Smooth muscle cell (in vitro differentiated cells): ENCODE data around the gene SNAI3. TPM values are rescaled to one million over a fixed set of nuclear protein-coding genes. Genes with fewer than 3 reads are reported as not detected.

ENCODE experiments used
- DNase-seq: peaks from one replicate; lab custom pipeline; 2025; ENCODE audit not compliant: unreplicated experiment; lab: John Stamatoyannopoulos, UW
- H2AFZ ChIP-seq: fragments of 200-600 bp; sonication (generic); 2 replicates; pipeline ENCODE4 v1.6.0; 2016; ENCODE audit warnings: antibody characterized with exemption, low read depth, mild to moderate bottlenecking
- H3F3A ChIP-seq: fragments of 200-600 bp; sonication (generic); 2 replicates; pipeline ENCODE4 v1.6.0; 2017; ENCODE audit warnings: antibody characterized with exemption, low read depth
- H3K27ac ChIP-seq: fragments of 200-600 bp; sonication (generic); 2 replicates; pipeline ENCODE4 v1.5.1; 2016; ENCODE audit warnings: low read depth, mild to moderate bottlenecking
- H3K27me3 ChIP-seq: fragments of 200-600 bp; sonication (generic); 2 replicates; pipeline ENCODE4 v1.6.1; 2016; ENCODE audit warnings: low read depth, mild to moderate bottlenecking
- H3K36me3 ChIP-seq: fragments of 200-600 bp; sonication (generic); 2 replicates; pipeline ENCODE4 v1.5.1; 2016; ENCODE audit warnings: low read depth
- H3K4me1 ChIP-seq: fragments of 200-600 bp; sonication (generic); 2 replicates; pipeline ENCODE4 v1.5.1; 2016; ENCODE audit warnings: low read depth
- H3K4me2 ChIP-seq: fragments of 200-600 bp; sonication (generic); 2 replicates; pipeline ENCODE4 v1.6.0; 2016; ENCODE audit warnings: mild to moderate bottlenecking
- H3K4me3 ChIP-seq: fragments of 200-600 bp; sonication (generic); 2 replicates; pipeline ENCODE4 v1.5.1; 2016; ENCODE audit warnings: mild to moderate bottlenecking
- H3K79me2 ChIP-seq: fragments of 200-600 bp; sonication (generic); 2 replicates; pipeline ENCODE4 v1.6.0; 2016; ENCODE audit warnings: low read depth, mild to moderate bottlenecking
- H3K9ac ChIP-seq: fragments of 200-600 bp; sonication (generic); 2 replicates; pipeline ENCODE4 v1.6.0; 2016; ENCODE audit warnings: low read depth
- H3K9me3 ChIP-seq: fragments of 200-600 bp; sonication (generic); replicated peaks from 2 replicates; pipeline ENCODE4 v1.5.1; 2016; ENCODE audit warnings: low read depth
- H4K20me1 ChIP-seq: fragments of 200-600 bp; sonication (generic); 2 replicates; pipeline ENCODE4 v1.6.0; 2016; ENCODE audit warnings: low read depth
- CTCF ChIP-seq: fragments of 200-600 bp; sonication (generic); IDR thresholded peaks from 2 replicates; pipeline ENCODE4 v1.5.1; 2017; ENCODE audit warnings: borderline replicate concordance, mild to moderate bottlenecking, antibody characterized with exemption; ENCODE audit not compliant: insufficient read depth, poor library complexity, severe bottlenecking
- WGBS: methylation state at CpG from one replicate; pipeline ENCODE4 v1.1.7; 2016; ENCODE audit warnings: low lambda C conversion rate; 5-methylcytosine and 5-hydroxymethylcytosine counted together
- microRNA-seq: library from miRNA; unstranded; fragments of <30 nt; microRNA quantifications from one replicate; pipeline ENCODE4, GENCODE V29; 2016; ENCODE audit warnings: borderline number of aligned reads
- polyA plus RNA-seq: library from polyadenylated mRNA; unstranded; fragments of >200 nt; fragmentation: Nextera tagmentation; extraction: Ambion mirVana; gene quantifications from 2 replicates; pipeline ENCODE4 v1.2.1, GENCODE V29; 2016
- total RNA-seq: library from RNA; depleted of rRNA; stranded (reverse); fragments of >200 nt; gene quantifications from 2 replicates; pipeline ENCODE4 v1.2.3, GENCODE V29; 2014

The SNAI3 gene
- total and polyA plus RNA-seq, 2 experiments from 2014 or later, result 0.22 to 1.4 TPM

GRCh38 chr16:88630941-88631340 is 55.4 kb downstream of the SNAI3 start:
- no peaks in the 10 kb centered on the region for H3K27me3 ChIP-seq
- DNase-seq, result no peak
- no peaks in the 10 kb centered on the region for H3K9me3 ChIP-seq
- no peak overlapping the region for H2AFZ ChIP-seq
- H3K4me3 ChIP-seq, result no peak overlapping the region
- no peaks in the 10 kb centered on the region for H3F3A ChIP-seq
- H3K4me2 ChIP-seq, result no peak overlapping the region
- no peaks in the 10 kb centered on the region for H3K79me2 ChIP-seq
- 97% methylated on average over 23 of the region's 23 CpGs for WGBS
- H3K4me1 ChIP-seq, result peaks cover 7% of the 10 kb centered on the region
- no peak for TF ChIP-seq CTCF
- no peak overlapping the region for H3K27ac ChIP-seq
- no peak overlapping the region for H3K9ac ChIP-seq
- no peaks in the 10 kb centered on the region for H3K36me3 ChIP-seq
- peaks cover 13% of the 10 kb centered on the region for H4K20me1 ChIP-seq

GRCh38 chr16:88630433-88630832 is 55.9 kb downstream of the SNAI3 start:
- Histone ChIP-seq H2AFZ (no peak overlapping the region), H3F3A (no peaks in the 10 kb centered on the region), H3K4me3 (no peak overlapping the region), H3K4me1 (peaks cover 7% of the 10 kb centered on the region), H4K20me1 (peaks cover 13% of the 10 kb centered on the region), H3K9me3 (no peaks in the 10 kb centered on the region), H3K36me3 (no peaks in the 10 kb centered on the region), H3K4me2 (no peak overlapping the region), H3K27ac (no peak overlapping the region), H3K9ac (no peak overlapping the region), H3K79me2 (no peaks in the 10 kb centered on the region), H3K27me3 (no peaks in the 10 kb centered on the region)
- DNase-seq, result no peak
- WGBS, result 96% methylated on average over 12 of the region's 12 CpGs
- TF ChIP-seq CTCF, result no peak

GRCh38 chr16:88629835-88630234 is 56.5 kb downstream of the SNAI3 start:
- no peak for DNase-seq
- Histone ChIP-seq H3K27me3 (no peaks in the 10 kb centered on the region), H3F3A (no peaks in the 10 kb centered on the region), H3K36me3 (no peaks in the 10 kb centered on the region), H3K79me2 (no peaks in the 10 kb centered on the region), H3K4me3 (no peak overlapping the region), H3K27ac (no peak overlapping the region), H3K9ac (no peak overlapping the region), H2AFZ (no peak overlapping the region), H3K4me1 (peaks cover 7% of the 10 kb centered on the region), H3K9me3 (no peaks in the 10 kb centered on the region), H3K4me2 (no peak overlapping the region), H4K20me1 (peaks cover 13% of the 10 kb centered on the region)
- TF ChIP-seq CTCF, result no peak
- WGBS, result 90% methylated on average over 9 of the region's 9 CpGs

- Histone ChIP-seq H3K9ac (no peak overlapping the region), H4K20me1 (peaks cover 9% of the 10 kb centered on the region), H3K9me3 (no peaks in the 10 kb centered on the region), H3K4me3 (no peak overlapping the region), H3K27me3 (no peaks in the 10 kb centered on the region), H3K4me1 (no peaks in the 10 kb centered on the region), H3F3A (no peaks in the 10 kb centered on the region), H3K4me2 (no peak overlapping the region), H3K27ac (no peak overlapping the region), H3K79me2 (no peaks in the 10 kb centered on the region), H2AFZ (no peak overlapping the region), H3K36me3 (no peaks in the 10 kb centered on the region)
- peak; percentile 33 for TF ChIP-seq CTCF
- no peak for DNase-seq
- 77% methylated on average over 12 of the region's 12 CpGs for WGBS
Measured at GRCh38 chr16:88628512-88628974, 57.8 kb downstream of the SNAI3 start.

Small RNA genes lying within 50 kb of the gene (microRNA-seq; reads per million reads assigned to microRNA genes)
- not detected for gene MIR4722

Other genes with a start within 250 kb of the SNAI3 start
- 0.99 and 1.2 TPM in 2 replicates for gene ZFPM1, start 233.2 kb downstream of the SNAI3 start, total RNA-seq
- gene ZFPM1, start 233.2 kb downstream of the SNAI3 start, polyA plus RNA-seq, result 4.9 and 6.6 TPM in 2 replicates
- 5.9 and 14.6 TPM in 2 replicates for gene ZC3H18, start 116.1 kb downstream of the SNAI3 start, total RNA-seq
- 30.4 and 36.1 TPM in 2 replicates for gene ZC3H18, start 116.1 kb downstream of the SNAI3 start, polyA plus RNA-seq
- not detected in 2 replicates for gene IL17C, start 47.9 kb downstream of the SNAI3 start, total RNA-seq
- not detected in 2 replicates for gene IL17C, start 47.9 kb downstream of the SNAI3 start, polyA plus RNA-seq
- 158 and 181 TPM in 2 replicates for gene CYBA, start 35.5 kb downstream of the SNAI3 start, total RNA-seq
- gene CYBA, start 35.5 kb downstream of the SNAI3 start, polyA plus RNA-seq, result 388 and 490 TPM in 2 replicates
- 25.7 and 46.1 TPM in 2 replicates for gene MVD, start 23.4 kb downstream of the SNAI3 start, total RNA-seq
- gene MVD, start 23.4 kb downstream of the SNAI3 start, polyA plus RNA-seq, result 85.9 and 113 TPM in 2 replicates
- 6.5 and 10.1 TPM in 2 replicates for gene RNF166, start 19.9 kb upstream of the SNAI3 start, total RNA-seq
- 16.2 and 17.3 TPM in 2 replicates for gene RNF166, start 19.9 kb upstream of the SNAI3 start, polyA plus RNA-seq
- gene CTU2, start 20.0 kb upstream of the SNAI3 start, total RNA-seq, result 5.8 and 6.6 TPM in 2 replicates
- 16.4 and 21.3 TPM in 2 replicates for gene CTU2, start 20.0 kb upstream of the SNAI3 start, polyA plus RNA-seq
- 59.2 and 62.1 TPM in 2 replicates for gene PIEZO1, start 98.7 kb upstream of the SNAI3 start, total RNA-seq
- gene PIEZO1, start 98.7 kb upstream of the SNAI3 start, polyA plus RNA-seq, result 70.9 and 107 TPM in 2 replicates
- 2.1 and 5.3 TPM in 2 replicates for gene CDT1, start 117.3 kb upstream of the SNAI3 start, total RNA-seq
- 9.0 and 13.3 TPM in 2 replicates for gene CDT1, start 117.3 kb upstream of the SNAI3 start, polyA plus RNA-seq
- gene APRT, start 125.4 kb upstream of the SNAI3 start, total RNA-seq, result 72.5 and 143 TPM in 2 replicates
- gene APRT, start 125.4 kb upstream of the SNAI3 start, polyA plus RNA-seq, result 200 and 216 TPM in 2 replicates
- gene GALNS, start 170.4 kb upstream of the SNAI3 start, total RNA-seq, result 13.4 and 20.8 TPM in 2 replicates
- 19.5 and 21.3 TPM in 2 replicates for gene GALNS, start 170.4 kb upstream of the SNAI3 start, polyA plus RNA-seq
- 17.9 and 36.3 TPM in 2 replicates for gene TRAPPC2L, start 170.6 kb upstream of the SNAI3 start, total RNA-seq
- 125 and 130 TPM in 2 replicates for gene TRAPPC2L, start 170.6 kb upstream of the SNAI3 start, polyA plus RNA-seq
- not detected in 2 replicates for gene PABPN1L, start 180.2 kb upstream of the SNAI3 start, total RNA-seq
- gene PABPN1L, start 180.2 kb upstream of the SNAI3 start, polyA plus RNA-seq, result 0.27 TPM in 1 of 2 replicates, not detected in the other